ENCODE measurements around the gene BABAM2.

Gene BABAM2

GRCh38 chr2:28162564-28162963 lies 272.0 kb downstream of the BABAM2 start:
- no peak for TF ChIP-seq CTCF (IDR thresholded peaks at IDR 0.05; ENCODE audit: low read depth, low read length)
- DNase-seq (ENCODE audit: extremely low read depth, low read depth), result no peak

- DNase-seq (ENCODE audit: extremely low read depth, low read depth), result no peak
- no peak for TF ChIP-seq CTCF (IDR thresholded peaks at IDR 0.05; ENCODE audit: low read depth, low read length)
Measured at GRCh38 chr2:28163028-28163427, 272.5 kb downstream of the BABAM2 start.

DNA sequence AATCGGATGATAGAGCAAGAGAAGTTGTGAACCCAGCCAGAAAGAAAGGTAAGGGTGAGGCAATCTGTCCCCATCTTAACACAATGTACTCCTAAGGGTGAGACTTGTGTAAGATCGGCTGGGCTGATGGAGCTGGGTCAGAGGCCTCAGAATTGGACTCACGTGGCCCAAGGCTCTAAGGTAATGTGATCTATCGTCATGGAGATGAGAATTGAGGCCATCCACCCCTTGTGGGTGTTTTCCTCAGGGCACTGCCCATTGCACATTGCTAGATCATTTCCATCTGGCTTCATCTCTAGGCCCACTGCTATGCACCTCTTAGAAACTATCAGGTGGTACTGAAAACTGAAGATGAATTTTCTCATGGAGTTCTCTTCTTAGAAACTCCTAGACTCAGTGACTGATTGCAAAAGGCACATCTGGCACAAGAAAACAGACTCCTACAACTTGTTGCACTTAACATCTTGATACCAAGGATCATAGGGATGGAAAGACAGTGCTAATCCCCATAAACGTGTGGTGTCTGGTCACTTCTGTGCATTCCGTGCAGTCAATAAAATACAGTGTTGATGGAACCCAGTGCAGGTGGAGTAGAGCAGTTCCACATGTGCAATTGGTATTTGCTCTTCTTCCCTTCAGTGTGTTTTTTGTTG lies 273.2 kb downstream of the BABAM2 start:
- TF ChIP-seq CTCF (IDR thresholded peaks at IDR 0.05; ENCODE audit: low read depth, low read length), result no peak
- no peak for DNase-seq (ENCODE audit: extremely low read depth, low read depth)

DNA sequence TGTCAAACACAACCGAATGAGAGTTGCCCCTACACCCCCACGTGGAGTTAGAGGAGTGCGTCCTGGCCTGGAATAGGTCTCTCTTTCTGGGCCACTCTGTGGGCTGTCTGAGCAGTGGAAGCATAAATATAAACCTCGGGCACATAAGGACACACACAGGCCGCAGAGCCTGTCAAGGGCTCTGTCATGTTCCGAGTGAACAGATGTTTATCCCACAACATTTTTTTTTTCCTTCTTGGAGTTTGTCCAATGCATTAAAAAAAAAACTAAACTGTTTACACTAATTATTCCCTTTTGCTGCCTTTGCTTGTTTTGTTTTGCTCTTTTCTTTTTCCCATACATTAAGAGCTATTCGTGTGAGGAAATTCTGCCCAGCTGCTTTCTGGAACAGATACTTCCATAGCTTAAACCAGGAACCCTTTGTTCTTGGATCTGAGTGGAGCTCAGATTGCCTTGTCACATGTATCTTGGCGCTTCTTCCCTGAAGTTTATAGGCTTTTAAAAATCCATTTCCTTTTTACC lies 273.8 kb downstream of the BABAM2 start:
- no peak for DNase-seq (ENCODE audit: extremely low read depth, low read depth)
- TF ChIP-seq CTCF (IDR thresholded peaks at IDR 0.05; ENCODE audit: low read depth, low read length), result no peak

- no peak for TF ChIP-seq CTCF (IDR thresholded peaks at IDR 0.05; ENCODE audit: low read depth, low read length)
- no peak for DNase-seq (ENCODE audit: extremely low read depth, low read depth)
Measured at GRCh38 chr2:28165087-28165635, 274.6 kb downstream of the BABAM2 start.

DNA sequence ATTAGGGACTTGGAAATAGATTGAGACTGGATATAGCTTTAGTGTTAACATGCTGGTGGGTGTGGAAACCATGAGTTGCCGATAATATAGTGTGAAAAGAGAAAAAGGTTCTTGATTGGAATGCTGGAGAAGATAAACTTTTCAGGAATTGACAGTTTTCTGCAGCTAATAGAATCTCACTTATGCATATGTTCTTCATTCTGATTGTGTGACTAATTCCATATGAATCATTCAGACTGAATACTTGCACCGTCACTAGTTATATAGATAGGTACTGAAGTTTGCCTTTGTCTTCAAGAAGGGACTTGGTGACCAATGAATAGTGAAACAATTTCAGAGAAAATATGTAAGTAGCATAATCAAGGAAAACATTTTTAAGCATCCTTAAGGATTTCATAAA lies 276.4 kb downstream of the BABAM2 start:
- DNase-seq (ENCODE audit: extremely low read depth, low read depth), result no peak
- TF ChIP-seq CTCF (IDR thresholded peaks at IDR 0.05; ENCODE audit: low read depth, low read length), result no peak

DNA sequence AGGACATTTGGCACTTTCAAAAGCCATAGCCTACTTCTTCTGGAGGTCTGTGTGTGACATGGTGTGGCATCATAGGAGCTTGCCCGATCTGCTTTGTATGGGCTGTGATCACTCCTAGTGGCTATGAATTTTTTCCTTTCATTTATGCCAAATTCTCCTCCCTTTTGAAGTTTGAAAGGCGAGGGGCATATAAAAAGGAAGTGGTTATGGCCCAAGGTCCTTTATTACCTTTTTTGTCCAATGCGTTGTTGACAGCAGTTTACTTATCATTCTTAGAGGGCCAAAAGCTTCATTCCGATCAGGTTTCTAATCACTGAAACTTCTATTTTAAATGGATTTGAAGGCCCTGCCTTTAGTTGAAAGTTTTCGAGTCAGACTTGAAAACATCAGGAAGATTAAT lies 277.8 kb downstream of the BABAM2 start:
- TF ChIP-seq CTCF (IDR thresholded peaks at IDR 0.05; ENCODE audit: low read depth, low read length), result no peak
- no peak for DNase-seq (ENCODE audit: extremely low read depth, low read depth)
